IMR-90 (cell line): ENCODE results near the gene PHF21B. TPM values are rescaled to one million over a fixed set of nuclear protein-coding genes. Genes with fewer than 3 reads are reported as not detected.

ENCODE experiments used
- ATAC-seq: fragments of 200-7000 bp; cut with Tn5 transposase; 2 replicates; pipeline ENCODE4 v1.9.1; 2020; ENCODE audit warnings: low read depth, mild to moderate bottlenecking, moderate library complexity
- BruUV-seq: library from RNA; stranded (reverse); fragments of 400-500 nt; replicated peaks from 2 replicates; lab custom pipeline; 2021; lab: Mats Ljungman, UMichigan
- CTCF ChIA-PET: fragments of 300-600 bp; formaldehyde crosslinking; extraction: SDS; loops from one replicate; lab custom pipeline; 2021; ENCODE audit warnings: antibody characterized with exemption; lab: Yijun Ruan, JAX
- POLR2A ChIA-PET: fragments of 300-600 bp; sonication (Branson Sonifier 250); formaldehyde crosslinking; loops from one replicate; lab custom pipeline; 2022; ENCODE audit warnings: antibody characterized with exemption; ENCODE audit not compliant: unreplicated experiment; lab: Charles Lee
- DNase-seq: peaks from one replicate; pipeline ENCODE4 v3.0.0; 2013
- H2AFZ ChIP-seq: replicated peaks from 2 replicates; pipeline ENCODE3; 2013; ENCODE audit warnings: low read length, mild to moderate bottlenecking; ENCODE audit not compliant: poor library complexity
- H2AK5ac ChIP-seq: 2 replicates; pipeline ENCODE4 v1.6.1; 2013; ENCODE audit warnings: low read depth, low read length, inconsistent platforms
- H2AK9ac ChIP-seq: replicated peaks from 2 replicates; pipeline ENCODE3; 2013; ENCODE audit warnings: mild to moderate bottlenecking, low read depth, low read length, moderate library complexity; ENCODE audit not compliant: poor library complexity
- H2BK120ac ChIP-seq: 2 replicates; pipeline ENCODE4 v1.6.1; 2013; ENCODE audit warnings: low read depth, low read length, inconsistent platforms
- H2BK15ac ChIP-seq: 3 replicates; pipeline ENCODE4 v1.6.1; 2013; ENCODE audit warnings: low read depth, low read length, inconsistent platforms
- H2BK20ac ChIP-seq: 2 replicates; pipeline ENCODE4 v1.6.1; 2013; ENCODE audit warnings: low read depth, mild to moderate bottlenecking, inconsistent platforms, low read length, moderate library complexity
- H2BK5ac ChIP-seq: 2 replicates; pipeline ENCODE4 v1.6.1; 2013; ENCODE audit warnings: mild to moderate bottlenecking, low read depth, low read length, inconsistent platforms; ENCODE audit not compliant: poor library complexity, severe bottlenecking
- H3K14ac ChIP-seq: replicated peaks from 2 replicates; pipeline ENCODE4 v1.6.1; 2013; ENCODE audit warnings: low read depth, low read length, inconsistent platforms
- H3K18ac ChIP-seq: 2 replicates; pipeline ENCODE4 v1.6.1; 2013; ENCODE audit warnings: low read depth, low read length, control low read depth
- H3K23ac ChIP-seq: 2 replicates; pipeline ENCODE4 v1.6.1; 2013; ENCODE audit warnings: low read depth, low read length, inconsistent platforms
- H3K27ac ChIP-seq: 2 replicates; pipeline ENCODE4 v1.5.1; 2013; ENCODE audit warnings: mild to moderate bottlenecking, control low read depth, low read length; ENCODE audit not compliant: insufficient read depth
- H3K27me3 ChIP-seq: 2 replicates; pipeline ENCODE4 v1.6.1; 2013; ENCODE audit warnings: low read length; ENCODE audit not compliant: control insufficient read depth, insufficient read depth
- H3K36me3 ChIP-seq: 2 replicates; pipeline ENCODE4 v1.6.1; 2013; ENCODE audit warnings: low read length, mixed read lengths; ENCODE audit not compliant: control insufficient read depth, insufficient read depth
- H3K4ac ChIP-seq: 2 replicates; pipeline ENCODE4 v1.6.1; 2013; ENCODE audit warnings: low read depth, low read length, inconsistent platforms
- H3K4me1 ChIP-seq: 2 replicates; pipeline ENCODE4 v1.6.1; 2013; ENCODE audit warnings: low read length, mixed read lengths; ENCODE audit not compliant: control insufficient read depth, insufficient read depth
- H3K4me2 ChIP-seq: 2 replicates; pipeline ENCODE4 v1.6.1; 2013; ENCODE audit warnings: low read depth, mild to moderate bottlenecking, control low read depth, low read length, moderate library complexity
- H3K4me3 ChIP-seq: 2 replicates; pipeline ENCODE4 v1.5.1; 2013; ENCODE audit warnings: low read depth, mild to moderate bottlenecking, control low read depth, low read length, moderate library complexity; ENCODE audit not compliant: insufficient read depth
- H3K56ac ChIP-seq: 2 replicates; pipeline ENCODE4 v1.6.1; 2013; ENCODE audit warnings: low read length, inconsistent platforms; ENCODE audit not compliant: insufficient read depth; ENCODE audit errors: extremely low read depth
- H3K79me1 ChIP-seq, 2 experiments: 2 replicates each; pipeline ENCODE4 v1.6.1; 2013; ENCODE audit warnings: low read length in 2 of 2, inconsistent platforms in 1 of 2, low read depth in 1 of 2
- H3K9ac ChIP-seq: 2 replicates; pipeline ENCODE4 v1.6.1; 2013; ENCODE audit warnings: low read depth, low read length, control low read depth
- H3K9me1 ChIP-seq: 2 replicates; pipeline ENCODE4 v1.6.1; 2013; ENCODE audit warnings: low read length, inconsistent platforms; ENCODE audit not compliant: insufficient read depth
- H3K9me3 ChIP-seq: 2 replicates; pipeline ENCODE4 v1.6.1; 2013; ENCODE audit warnings: low read length; ENCODE audit not compliant: control insufficient read depth, insufficient read depth
- H4K20me1 ChIP-seq: 2 replicates; pipeline ENCODE4 v1.6.1; 2013; ENCODE audit warnings: low read length, inconsistent platforms; ENCODE audit not compliant: insufficient read depth
- H4K5ac ChIP-seq: 2 replicates; pipeline ENCODE4 v1.6.1; 2013; ENCODE audit warnings: mild to moderate bottlenecking, low read depth, low read length, control low read depth
- H4K8ac ChIP-seq, 2 experiments: 2 replicates each; pipeline ENCODE4 v1.6.1; 2013; ENCODE audit warnings: low read depth in 2 of 2, low read length in 2 of 2, control low read depth in 1 of 2, inconsistent platforms in 1 of 2
- H4K91ac ChIP-seq: 2 replicates; pipeline ENCODE4 v1.6.1; 2013; ENCODE audit warnings: low read depth, low read length, inconsistent platforms; ENCODE audit not compliant: insufficient read depth
- MAFK ChIP-seq: IDR thresholded peaks from 2 replicates; pipeline ENCODE4 v1.6.1; 2012; ENCODE audit warnings: low read depth, low read length, improper control_type of control experiment
- RCOR1 ChIP-seq: IDR thresholded peaks from 2 replicates; pipeline ENCODE4 v1.6.1; 2012; ENCODE audit warnings: mild to moderate bottlenecking, low read length, improper control_type of control experiment; ENCODE audit not compliant: insufficient replicate concordance
- WGBS, 2 experiments: methylation state at CpG; one replicate each; pipeline versions ENCODE4 v1.1.5 to v1.1.7; 2013; ENCODE audit warnings: missing lambda C conversion rate in 2 of 2; ENCODE audit not compliant: insufficient read length in 1 of 2; ENCODE audit errors: extremely low coverage in 2 of 2; 5-methylcytosine and 5-hydroxymethylcytosine counted together
- dilution Hi-C: fragments of 300-500 bp; cut with HindIII; formaldehyde crosslinking; loops from one replicate; pipeline ENCODE4 v1.14.3; 2018; ENCODE audit warnings: low sequenced_read_pairs; ENCODE audit not compliant: unreplicated experiment
- in situ Hi-C: fragments of 300-500 bp; cut with MboI; formaldehyde crosslinking; loops from 3 replicates; pipeline ENCODE4 v1.14.3; 2019; ENCODE audit warnings: low sequenced_read_pairs, inconsistent platforms, mixed read lengths
- intact Hi-C: fragments of 100-400 bp; cut with micrococcal nuclease; formaldehyde crosslinking; loops from 2 replicates; pipeline ENCODE4 v1.10.0; 2022
- polyA plus RNA-seq, 3 experiments: library from polyadenylated mRNA; depleted of rRNA; stranded (reverse); fragments of >200 nt; gene quantifications; 2 replicates each; pipeline ENCODE4 v1.2.3, GENCODE V29; 2012; ENCODE audit warnings: low replicate concordance in 1 of 3
- total RNA-seq: library from RNA; depleted of rRNA; stranded (reverse); fragments of >200 nt; gene quantifications from 2 replicates; pipeline ENCODE4 v1.2.3, GENCODE V29; 2012

The PHF21B gene
- total and polyA plus RNA-seq, 2 of the 4 experiments (the other 2 are of a cell fraction): 0.02 TPM; not detected in 1

- WGBS, 2 experiments: 77% methylated on average over 9 of the region's 13 CpGs; no CpG with 5 or more reads in 1 of the 2 experiments
- Histone ChIP-seq H3K36me3 (no peaks in the 10 kb centered on the region), H2AK5ac (no peak overlapping the region), H3K27ac (no peak overlapping the region), H3K14ac (no peak overlapping the region), H2BK20ac (no peak overlapping the region), H2AFZ (no peak overlapping the region), H3K18ac (no peak overlapping the region), H3K4me3 (no peak overlapping the region), H3K9ac (no peak overlapping the region), H3K9me3 (peaks cover 2% of the 10 kb centered on the region), H4K5ac (no peak overlapping the region), H4K20me1 (no peaks in the 10 kb centered on the region), H2BK5ac (no peak overlapping the region), H3K4me1 (no peaks in the 10 kb centered on the region), H3K4me2 (no peak overlapping the region), H2BK15ac (no peak overlapping the region), H3K79me1 (no peaks in the 10 kb centered on the region), H2BK120ac (no peak overlapping the region), H3K9me1 (no peaks in the 10 kb centered on the region), H3K56ac (no peak overlapping the region), H4K8ac (no peak overlapping the region), H3K4ac (no peak overlapping the region), H3K27me3 (peaks cover 35% of the 10 kb centered on the region), H3K23ac (no peak overlapping the region), H4K91ac (no peak overlapping the region), H2AK9ac (no peak overlapping the region)
- dilution Hi-C loops (no loop called here), in situ Hi-C loops (loop anchor here (25.0 kb wide), 1 partner anchor 572 kb away; no protein-coding TSS in a partner anchor), intact Hi-C loops (no loop called here)
- TF ChIP-seq RCOR1: no peak
- TF ChIP-seq MAFK: peak; percentile 29; the same call in 1 of the 2 replicates
- ATAC-seq (no peak), DNase-seq (no peak)
- POLR2A ChIA-PET: no interaction called here
- CTCF ChIA-PET: no interaction called here
- no TSS peak for BruUV-seq
Measured at GRCh38 chr22:44990328-44990727, 19.5 kb downstream of the PHF21B start.
